ENCODE data around the gene TNK2.
"Not testable (repeated sequence)": the region's sequence is repeated elsewhere in the genome, so short reads cannot be mapped to it uniquely, and the experiment has no call there.

The TNK2 gene

GRCh38 chr3:195883160-195883559 is 25.2 kb downstream of the TNK2 start:
- no peak for DNase-seq

- DNase-seq: no peak
Observed at GRCh38 chr3:195882002-195882441, 26.3 kb downstream of the TNK2 start.

GRCh38 chr3:195881276-195881988 is 26.9 kb downstream of the TNK2 start:
- DNase-seq: no peak

GRCh38 chr3:195880037-195880431 is 28.3 kb downstream of the TNK2 start:
- no peak for DNase-seq

GRCh38 chr3:195879416-195880036 is 28.8 kb downstream of the TNK2 start:
- no peak for DNase-seq

- DNase-seq: no peak
Observed at GRCh38 chr3:195878424-195879274, 29.7 kb downstream of the TNK2 start.

GRCh38 chr3:195877767-195878423 is 30.5 kb downstream of the TNK2 start:
- no peak for DNase-seq

- DNase-seq: no peak
Observed at GRCh38 chr3:195877136-195877715, 31.1 kb downstream of the TNK2 start.

- no peak for DNase-seq
Observed at GRCh38 chr3:195876297-195877064, 31.9 kb downstream of the TNK2 start.

GRCh38 chr3:195875482-195876236 is 32.7 kb downstream of the TNK2 start:
- DNase-seq: no peak

GRCh38 chr3:195873971-195874370 is 34.4 kb downstream of the TNK2 start:
- no peak for DNase-seq

- DNase-seq: no peak
Observed at GRCh38 chr3:195873281-195873887, 35.0 kb downstream of the TNK2 start.

- no peak for DNase-seq
Observed at GRCh38 chr3:195872800-195873199, 35.6 kb downstream of the TNK2 start.

- DNase-seq: no peak
Observed at GRCh38 chr3:195872097-195872496, 36.3 kb downstream of the TNK2 start.

- DNase-seq: not testable (repeated sequence)
Observed at GRCh38 chr3:195871686-195872085, 36.7 kb downstream of the TNK2 start.

GRCh38 chr3:195870937-195871336 is 37.4 kb downstream of the TNK2 start:
- DNase-seq: no peak

GRCh38 chr3:195870442-195870841 is 37.9 kb downstream of the TNK2 start:
- no peak for DNase-seq

GRCh38 chr3:195869413-195870001 is 38.8 kb downstream of the TNK2 start:
- no peak for DNase-seq

GRCh38 chr3:195868866-195869412 is 39.4 kb downstream of the TNK2 start:
- no peak for DNase-seq

GRCh38 chr3:195868336-195868865 is 40.0 kb downstream of the TNK2 start:
- no peak for DNase-seq

Measured in T1000 (cell line).